Activated CD4-positive, alpha-beta T cell treated with anti-CD3 and anti-CD28 coated beads, Interleukin-2, amount 10 ng/mL, durations not matched to agents 24 days and 14 days (primary cell): ENCODE results near the gene GALNT1. TPM values are rescaled to one million over a fixed set of nuclear protein-coding genes. Genes with fewer than 3 reads are reported as not detected.

Source experiments
- DNase-seq: peaks from one replicate; pipeline ENCODE4 v3.0.0; 2022
- H3K27ac Mint-ChIP-seq: one replicate; pipeline ENCODE4 v1.8.0; 2022; ENCODE audit warnings: mild to moderate bottlenecking, mixed read lengths
- H3K27me3 Mint-ChIP-seq: one replicate; pipeline ENCODE4 v1.8.0; 2022; ENCODE audit warnings: mixed read lengths
- H3K36me3 Mint-ChIP-seq: one replicate; pipeline ENCODE4 v1.8.0; 2022; ENCODE audit warnings: low read depth, mild to moderate bottlenecking, mixed read lengths
- H3K4me1 Mint-ChIP-seq: one replicate; pipeline ENCODE4 v1.8.0; 2021; ENCODE audit warnings: mixed read lengths
- H3K4me3 Mint-ChIP-seq: one replicate; pipeline ENCODE4 v1.8.0; 2022; ENCODE audit warnings: mild to moderate bottlenecking, moderate library complexity, mixed read lengths
- H3K9me3 Mint-ChIP-seq: one replicate; pipeline ENCODE4 v1.8.0; 2021; ENCODE audit warnings: mixed read lengths
- intact Hi-C: fragments of 100-400 bp; cut with micrococcal nuclease; formaldehyde crosslinking; loops from one replicate; pipeline ENCODE4 v1.15.1; 2023
- total RNA-seq: library from RNA; stranded (reverse); gene quantifications from 2 replicates; pipeline ENCODE4 v1.2.3, GENCODE V29; 2022

GALNT1 gene
- total RNA-seq, 1 donor from 2014 or later, result 47.0 TPM

- no peak for DNase-seq
- Mint-ChIP-seq H3K36me3 (no peaks in the 10 kb centered on the region), H3K27me3 (peaks cover 2% of the 10 kb centered on the region), H3K27ac (no peak overlapping the region), H3K9me3 (peaks cover 20% of the 10 kb centered on the region), H3K4me3 (no peak overlapping the region), H3K4me1 (no peaks in the 10 kb centered on the region)
- intact Hi-C loops, result no loop called here
These were observed 150.6 kb downstream of the GALNT1 start for GRCh38 chr18:35732162-35732561.

GRCh38 chr18:35732636-35733035 is 151.1 kb downstream of the GALNT1 start:
- intact Hi-C loops, result no loop called here
- H3K4me1 Mint-ChIP-seq, result no peaks in the 10 kb centered on the region

DNA sequence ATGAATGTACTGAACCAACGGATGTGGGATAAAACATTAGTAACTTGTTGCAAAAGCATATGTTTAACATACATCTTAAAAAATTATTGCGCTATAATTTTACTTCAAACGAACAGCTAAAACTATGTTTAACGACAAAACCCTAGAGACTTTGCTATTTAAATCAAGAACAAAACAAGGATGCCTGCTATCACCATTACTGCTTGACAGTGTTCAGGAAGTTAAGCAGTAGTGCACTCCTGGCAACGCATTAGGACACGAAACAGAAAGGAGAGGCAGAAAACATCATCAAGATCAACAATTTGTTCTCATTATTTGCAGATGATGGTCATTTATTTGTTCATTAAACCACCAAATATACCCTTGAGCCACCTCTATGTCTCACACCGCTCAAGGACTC is 151.9 kb downstream of the GALNT1 start:
- DNase-seq, result no peak
- H3K36me3 Mint-ChIP-seq, result no peaks in the 10 kb centered on the region
- H3K9me3 Mint-ChIP-seq, result peaks cover 18% of the 10 kb centered on the region
- H3K27ac Mint-ChIP-seq, result no peak overlapping the region
- H3K4me3 Mint-ChIP-seq, result no peak overlapping the region
- intact Hi-C loops, result no loop called here
- peaks cover 5% of the 10 kb centered on the region for H3K27me3 Mint-ChIP-seq
- H3K4me1 Mint-ChIP-seq, result no peaks in the 10 kb centered on the region

More at GRCh38 chr18:35732636-35733035, 151.1 kb downstream of the GALNT1 start:
- H3K36me3 Mint-ChIP-seq, result no peaks in the 10 kb centered on the region
- H3K27me3 Mint-ChIP-seq, result peaks cover 2% of the 10 kb centered on the region
- peaks cover 18% of the 10 kb centered on the region for H3K9me3 Mint-ChIP-seq
- no peak overlapping the region for H3K4me3 Mint-ChIP-seq
- no peak overlapping the region for H3K27ac Mint-ChIP-seq
- no peak for DNase-seq

DNA sequence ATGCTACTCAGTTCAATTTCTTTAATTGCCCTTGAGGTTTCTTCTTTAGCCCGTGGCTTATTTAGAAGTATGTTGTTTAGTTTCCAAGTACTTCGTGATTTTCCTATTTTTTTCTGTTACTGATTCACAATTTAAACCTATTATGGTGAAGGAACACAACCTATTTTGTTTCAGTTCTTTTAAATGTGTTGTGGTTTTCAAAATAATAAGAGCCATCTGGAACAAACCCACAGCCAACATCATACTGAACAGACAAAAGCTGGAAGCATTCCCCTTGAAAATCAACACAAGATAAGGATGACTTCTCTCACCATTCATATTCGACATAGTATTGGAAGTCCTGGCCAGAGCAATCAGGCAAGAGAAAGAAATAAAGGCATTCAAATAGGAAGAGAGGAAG is 155.2 kb downstream of the GALNT1 start:
- Mint-ChIP-seq H3K27ac (no peak overlapping the region), H3K4me3 (no peak overlapping the region), H3K36me3 (no peaks in the 10 kb centered on the region), H3K27me3 (peaks cover 7% of the 10 kb centered on the region), H3K4me1 (no peaks in the 10 kb centered on the region), H3K9me3 (peaks cover 7% of the 10 kb centered on the region)
- intact Hi-C loops, result no loop called here
- DNase-seq, result no peak

DNA sequence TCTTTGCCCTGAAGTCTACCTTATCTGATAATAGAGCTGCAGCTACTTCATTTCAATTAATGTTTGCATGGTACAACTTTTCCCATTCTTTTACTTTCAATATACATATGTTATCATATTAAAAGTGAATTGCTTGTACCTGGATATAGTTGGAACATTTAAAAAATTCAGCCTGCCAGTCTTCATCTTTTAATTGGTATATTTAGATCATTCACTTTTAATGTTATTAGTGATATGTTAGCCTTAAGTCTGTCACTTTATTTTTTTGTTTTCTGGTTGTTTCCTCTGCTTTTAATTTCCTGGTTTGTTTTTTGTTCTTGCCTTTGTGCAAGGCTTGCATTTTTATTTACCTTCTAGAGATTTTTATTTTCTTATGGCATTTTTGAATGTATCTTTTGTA is 158.2 kb downstream of the GALNT1 start:
- H3K4me1 Mint-ChIP-seq, result no peaks in the 10 kb centered on the region
- H3K27me3 Mint-ChIP-seq, result peaks cover 10% of the 10 kb centered on the region
- intact Hi-C loops, result no loop called here
- H3K4me3 Mint-ChIP-seq, result no peak overlapping the region
- no peak for DNase-seq
- H3K36me3 Mint-ChIP-seq, result no peaks in the 10 kb centered on the region
- H3K27ac Mint-ChIP-seq, result no peak overlapping the region
- H3K9me3 Mint-ChIP-seq, result peaks cover 7% of the 10 kb centered on the region

DNA sequence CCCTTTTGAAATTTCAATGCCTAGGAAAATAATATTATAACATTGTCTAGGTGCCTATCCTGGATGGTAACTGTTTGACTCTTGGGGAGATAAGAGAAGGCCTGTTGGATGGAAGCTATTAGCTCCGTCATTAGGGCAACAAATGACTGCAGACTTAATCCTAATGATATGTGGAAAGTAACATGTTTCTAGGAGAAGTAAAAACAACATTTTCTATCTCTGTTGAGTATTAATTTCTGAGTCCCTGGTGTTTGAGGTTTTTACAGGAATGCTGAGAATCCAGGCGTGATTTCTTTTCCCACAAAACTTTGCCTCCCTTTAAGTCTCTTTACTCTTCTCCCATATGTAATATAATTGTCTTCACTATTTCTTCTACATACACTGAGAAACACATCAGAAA is 159.1 kb downstream of the GALNT1 start:
- Mint-ChIP-seq H3K4me3 (no peak overlapping the region), H3K27me3 (peaks cover 10% of the 10 kb centered on the region), H3K9me3 (peaks cover 9% of the 10 kb centered on the region), H3K27ac (no peak overlapping the region), H3K36me3 (no peaks in the 10 kb centered on the region), H3K4me1 (no peaks in the 10 kb centered on the region)
- no peak for DNase-seq
- intact Hi-C loops, result no loop called here

- no peak for DNase-seq
- Mint-ChIP-seq H3K4me3 (no peak overlapping the region), H3K4me1 (no peaks in the 10 kb centered on the region), H3K27ac (no peak overlapping the region), H3K36me3 (no peaks in the 10 kb centered on the region), H3K9me3 (peaks cover 4% of the 10 kb centered on the region), H3K27me3 (peaks cover 5% of the 10 kb centered on the region)
- intact Hi-C loops, result no loop called here
These were observed 162.4 kb downstream of the GALNT1 start for GRCh38 chr18:35743916-35744315.

DNA sequence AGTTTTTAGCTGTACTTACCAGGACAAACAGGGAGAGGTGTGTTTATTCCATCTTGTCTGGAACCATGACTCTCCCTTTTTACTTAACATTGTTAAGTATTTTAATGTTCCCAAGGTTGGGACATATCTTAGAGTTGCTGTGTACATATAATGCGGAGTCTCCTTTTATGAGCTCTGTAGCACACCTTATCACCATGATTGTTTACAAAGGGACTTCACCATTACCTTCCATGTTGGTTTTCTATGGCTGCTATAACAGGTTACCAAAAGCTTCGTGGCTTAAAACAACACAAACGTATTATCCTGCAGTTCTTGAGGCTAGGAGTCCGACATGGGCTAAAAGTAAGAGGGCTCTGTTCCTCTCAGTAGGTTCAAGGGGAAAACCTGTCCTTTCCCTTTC is 164.3 kb downstream of the GALNT1 start:
- Mint-ChIP-seq H3K4me1 (no peaks in the 10 kb centered on the region), H3K9me3 (peaks cover 4% of the 10 kb centered on the region), H3K27me3 (peaks cover 5% of the 10 kb centered on the region), H3K27ac (no peak overlapping the region), H3K4me3 (no peak overlapping the region), H3K36me3 (no peaks in the 10 kb centered on the region)
- intact Hi-C loops, result no loop called here
- no peak for DNase-seq

DNA sequence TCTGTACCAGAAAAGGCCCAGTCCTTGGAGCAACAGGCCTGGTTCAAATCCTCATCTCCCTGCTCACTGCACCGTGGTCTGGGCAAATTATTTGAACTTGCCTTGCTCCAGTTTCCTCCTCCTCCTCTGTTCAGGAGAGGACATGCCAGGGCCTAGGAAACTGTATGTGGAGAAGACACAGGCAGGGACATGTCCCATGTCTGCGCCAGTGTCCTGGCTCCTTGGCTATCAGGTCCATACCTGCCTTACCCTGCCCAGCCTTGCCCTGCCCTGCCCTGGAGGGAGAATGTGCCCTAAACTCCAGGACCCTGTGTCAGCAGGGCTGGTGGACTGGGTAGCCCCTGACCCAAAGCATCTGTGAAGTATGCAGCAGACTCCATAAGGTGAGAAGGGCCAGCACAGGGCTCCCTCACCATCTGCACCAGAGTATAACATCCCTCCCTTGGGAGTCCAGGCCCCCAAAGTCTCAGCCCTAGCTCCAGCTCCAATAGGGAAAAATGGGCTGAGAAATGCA is 165.3 kb downstream of the GALNT1 start:
- no peaks in the 10 kb centered on the region for H3K4me1 Mint-ChIP-seq
- intact Hi-C loops, result no loop called here
- DNase-seq, result no peak
- H3K27me3 Mint-ChIP-seq, result peaks cover 3% of the 10 kb centered on the region
- peaks cover 4% of the 10 kb centered on the region for H3K9me3 Mint-ChIP-seq
- H3K36me3 Mint-ChIP-seq, result no peaks in the 10 kb centered on the region
- no peak overlapping the region for H3K4me3 Mint-ChIP-seq
- no peak overlapping the region for H3K27ac Mint-ChIP-seq

- intact Hi-C loops, result no loop called here
These were observed 166.4 kb downstream of the GALNT1 start for GRCh38 chr18:35747894-35748472.

DNA sequence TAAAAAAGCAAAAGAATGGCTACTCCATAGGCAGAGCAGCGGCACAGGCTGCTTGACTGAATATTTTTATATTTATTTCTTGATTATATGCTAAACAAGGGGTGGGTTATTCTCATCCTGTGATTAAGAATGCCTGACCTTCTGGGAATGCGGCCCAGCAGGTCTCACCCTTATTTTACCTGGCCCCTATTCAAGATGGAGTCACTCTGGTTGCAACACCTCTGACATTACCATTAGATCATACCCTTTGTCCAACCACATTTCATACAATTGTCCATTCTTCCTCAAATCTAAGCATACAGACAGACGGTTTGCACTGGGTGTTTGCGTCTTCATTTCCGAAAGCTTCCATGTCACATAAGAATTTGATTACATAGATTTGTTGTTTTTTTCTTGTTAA is 168.2 kb downstream of the GALNT1 start:
- Mint-ChIP-seq H3K9me3 (peaks cover 4% of the 10 kb centered on the region), H3K4me3 (no peak overlapping the region), H3K36me3 (no peaks in the 10 kb centered on the region), H3K27me3 (peaks cover under 1% of the 10 kb centered on the region), H3K4me1 (no peaks in the 10 kb centered on the region), H3K27ac (no peak overlapping the region)
- intact Hi-C loops, result loop anchor here (10.0 kb wide), 1 partner anchor 345 kb away; no protein-coding TSS in a partner anchor
- DNase-seq, result no peak

More at GRCh38 chr18:35747894-35748472, 166.4 kb downstream of the GALNT1 start:
- Mint-ChIP-seq H3K36me3 (no peaks in the 10 kb centered on the region), H3K4me3 (no peak overlapping the region), H3K4me1 (no peaks in the 10 kb centered on the region), H3K27ac (no peak overlapping the region), H3K9me3 (peaks cover 4% of the 10 kb centered on the region), H3K27me3 (peaks cover 3% of the 10 kb centered on the region)
- no peak for DNase-seq

DNA sequence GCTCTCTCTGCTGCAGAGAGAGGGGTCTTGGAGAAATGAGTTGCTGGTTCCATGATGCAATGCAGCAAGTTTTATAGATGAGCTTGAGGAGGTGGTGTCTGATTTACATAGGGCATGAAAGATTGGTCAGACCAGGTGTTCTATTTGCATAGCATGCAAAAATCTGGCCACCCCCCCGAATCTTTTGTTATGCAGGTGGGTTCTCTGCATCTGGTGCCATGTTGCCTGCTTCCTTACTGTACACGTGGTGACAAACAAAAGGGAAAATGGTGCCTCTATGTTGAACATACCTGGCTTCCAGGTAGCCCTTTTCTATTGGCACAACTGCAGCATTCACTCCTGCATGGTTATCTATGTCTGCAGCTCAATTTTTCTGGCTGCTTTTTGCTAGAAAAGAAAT is 169.4 kb downstream of the GALNT1 start:
- H3K36me3 Mint-ChIP-seq, result no peaks in the 10 kb centered on the region
- no peaks in the 10 kb centered on the region for H3K27me3 Mint-ChIP-seq
- no peak overlapping the region for H3K27ac Mint-ChIP-seq
- no peak for DNase-seq
- no peaks in the 10 kb centered on the region for H3K9me3 Mint-ChIP-seq
- H3K4me3 Mint-ChIP-seq, result no peak overlapping the region
- no peaks in the 10 kb centered on the region for H3K4me1 Mint-ChIP-seq
- intact Hi-C loops, result loop anchor here (10.0 kb wide), 1 partner anchor 344 kb away; no protein-coding TSS in a partner anchor

DNA sequence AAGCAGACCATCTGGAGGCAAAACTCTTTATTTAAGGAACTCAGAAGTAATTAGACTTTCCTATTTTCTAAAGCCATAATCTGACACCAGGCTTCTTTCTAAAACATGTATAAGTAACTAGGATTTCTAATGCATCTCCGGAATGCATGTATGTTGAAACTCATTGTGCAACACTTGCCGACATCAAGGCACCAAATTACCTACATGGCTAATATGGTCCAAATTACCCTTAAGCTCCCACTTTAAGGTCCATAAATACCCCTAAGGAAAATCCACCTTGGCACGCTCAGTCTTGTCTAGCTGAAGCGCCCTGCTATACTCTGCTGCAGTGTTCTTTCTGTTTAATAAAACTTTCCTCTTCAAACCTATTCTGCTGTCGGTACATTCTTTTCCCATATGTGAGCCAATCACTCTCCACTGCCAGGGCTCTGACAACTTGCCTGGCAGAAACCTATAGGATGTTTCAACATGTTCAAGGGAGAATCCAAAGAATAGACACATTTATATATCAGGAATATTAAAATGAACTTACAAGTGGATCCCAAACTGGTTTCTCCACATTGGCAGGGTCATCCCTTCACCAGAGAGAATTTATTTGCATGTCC is 171.9 kb downstream of the GALNT1 start:
- H3K36me3 Mint-ChIP-seq, result no peaks in the 10 kb centered on the region
- H3K27me3 Mint-ChIP-seq, result peaks cover 9% of the 10 kb centered on the region
- no peaks in the 10 kb centered on the region for H3K9me3 Mint-ChIP-seq
- no peaks in the 10 kb centered on the region for H3K4me1 Mint-ChIP-seq
- H3K4me3 Mint-ChIP-seq, result no peak overlapping the region
- no peak for DNase-seq
- intact Hi-C loops, result loop anchor here (10.0 kb wide), 1 partner anchor 341 kb away; no protein-coding TSS in a partner anchor
- no peak overlapping the region for H3K27ac Mint-ChIP-seq

GRCh38 chr18:35754464-35754863 is 172.9 kb downstream of the GALNT1 start:
- intact Hi-C loops, result loop anchor here (10.0 kb wide), 1 partner anchor 340 kb away; no protein-coding TSS in a partner anchor
- Mint-ChIP-seq H3K27me3 (peaks cover 15% of the 10 kb centered on the region), H3K4me3 (no peak overlapping the region), H3K4me1 (no peaks in the 10 kb centered on the region), H3K9me3 (no peaks in the 10 kb centered on the region), H3K27ac (no peak overlapping the region), H3K36me3 (no peaks in the 10 kb centered on the region)
- DNase-seq, result no peak
